Stimulated activated CD8-positive, alpha-beta memory T cell treated with anti-CD3 and anti-CD28 coated beads, Interleukin-4, amount 100 ng/mL, for 24 hours (primary cell): ENCODE measurements around the gene CAMTA1.

Experiments
- DNase-seq: peaks from one replicate; pipeline ENCODE4 v3.0.0-alpha.2; 2020; ENCODE audit warnings: low read depth

CAMTA1 gene

GRCh38 chr1:7077136-7077535 is 291.9 kb downstream of the CAMTA1 start:
- no peak for DNase-seq

- no peak for DNase-seq
Measured at GRCh38 chr1:7077970-7078369, 292.7 kb downstream of the CAMTA1 start.

GRCh38 chr1:7079637-7080036 is 294.4 kb downstream of the CAMTA1 start:
- DNase-seq = no peak

- no peak for DNase-seq
Measured at GRCh38 chr1:7084232-7084894, 299.1 kb downstream of the CAMTA1 start.

- no peak for DNase-seq
Measured at GRCh38 chr1:7085521-7085920, 300.3 kb downstream of the CAMTA1 start.

DNA sequence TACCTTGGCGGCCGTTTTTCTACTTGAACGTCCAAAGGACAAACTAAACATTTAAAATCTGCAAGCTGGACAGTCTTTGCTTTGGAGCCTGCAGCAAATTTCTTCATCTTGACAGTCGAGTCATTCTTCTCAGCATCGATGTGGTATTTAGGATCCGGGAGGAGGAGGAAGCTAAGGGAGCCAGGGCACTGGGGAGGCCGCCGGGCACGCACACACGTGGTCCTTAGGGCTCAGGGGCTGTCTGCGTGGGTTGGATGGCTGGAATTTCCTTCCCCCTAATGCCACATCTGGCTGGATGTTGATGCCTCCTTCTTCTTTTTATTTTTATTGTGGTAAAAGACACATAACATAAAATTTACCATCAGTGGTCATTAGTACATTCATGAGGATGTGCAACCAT is 300.9 kb downstream of the CAMTA1 start:
- no peak for DNase-seq

GRCh38 chr1:7087888-7088287 is 302.6 kb downstream of the CAMTA1 start:
- DNase-seq = no peak

DNA sequence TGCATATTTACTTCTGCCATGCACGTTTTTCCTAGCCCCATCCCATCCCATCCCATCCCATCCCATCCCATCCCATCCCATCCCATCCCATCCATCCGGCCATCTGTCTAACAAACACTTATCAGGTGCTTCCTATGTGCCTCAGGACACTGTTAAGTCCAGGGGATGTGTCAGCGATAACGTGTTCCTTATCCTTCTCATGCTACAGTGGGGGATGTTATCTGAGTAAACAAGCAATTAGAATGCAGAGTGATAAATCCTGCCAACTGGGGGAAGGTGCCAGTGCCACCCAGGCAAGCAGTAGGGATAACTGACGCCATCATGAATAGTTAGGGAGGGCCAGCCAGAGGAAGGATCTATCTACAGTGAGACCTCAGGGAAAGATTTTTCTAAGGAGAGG is 304.2 kb downstream of the CAMTA1 start:
- no peak for DNase-seq

- DNase-seq = no peak
Measured at GRCh38 chr1:7093297-7093696, 308.0 kb downstream of the CAMTA1 start.

- DNase-seq = no peak
Measured at GRCh38 chr1:7094086-7094485, 308.8 kb downstream of the CAMTA1 start.

DNA sequence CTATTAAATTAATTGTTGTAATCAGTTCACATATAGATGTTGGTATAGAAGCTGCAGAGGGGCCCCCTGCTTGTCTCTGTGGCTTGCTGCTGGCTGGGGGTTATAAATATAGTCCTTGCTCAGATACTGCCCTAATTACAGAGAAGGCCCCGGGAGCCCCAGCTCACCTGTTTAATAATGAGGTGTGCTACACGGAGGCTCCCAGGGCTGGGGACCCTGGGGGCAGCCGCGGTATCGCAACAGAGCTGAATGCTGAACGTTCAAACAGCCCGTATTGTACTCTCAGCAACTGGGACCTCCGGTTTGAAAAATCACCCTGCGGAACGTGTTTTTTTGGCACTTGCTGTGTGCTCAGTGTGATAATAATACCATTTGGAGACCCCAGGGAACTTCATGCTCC is 309.3 kb downstream of the CAMTA1 start:
- DNase-seq = no peak

GRCh38 chr1:7095343-7095964 is 310.2 kb downstream of the CAMTA1 start:
- no peak for DNase-seq

GRCh38 chr1:7097938-7098592 is 312.8 kb downstream of the CAMTA1 start:
- DNase-seq = no peak

DNA sequence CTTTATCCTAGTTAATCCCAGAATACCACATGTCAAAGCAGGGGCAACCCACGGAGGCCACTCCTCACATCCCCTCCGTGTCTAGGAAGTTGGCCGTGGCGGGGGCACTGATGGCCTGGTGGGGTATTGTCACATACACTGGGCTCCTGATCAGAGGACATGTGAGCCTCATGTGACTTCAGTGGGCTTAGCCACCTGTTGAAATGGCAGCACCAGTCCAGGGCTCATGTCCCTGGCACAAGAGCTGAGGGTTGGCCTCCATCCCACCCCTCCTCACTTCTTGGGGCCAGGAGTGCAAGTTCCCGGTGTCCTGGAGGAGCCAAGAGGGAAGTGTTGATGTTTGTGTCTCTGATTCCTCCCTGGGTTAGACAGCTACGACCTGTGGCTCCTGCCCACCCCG is 313.4 kb downstream of the CAMTA1 start:
- DNase-seq = no peak

- DNase-seq = no peak
Measured at GRCh38 chr1:7100479-7100878, 315.2 kb downstream of the CAMTA1 start.

DNA sequence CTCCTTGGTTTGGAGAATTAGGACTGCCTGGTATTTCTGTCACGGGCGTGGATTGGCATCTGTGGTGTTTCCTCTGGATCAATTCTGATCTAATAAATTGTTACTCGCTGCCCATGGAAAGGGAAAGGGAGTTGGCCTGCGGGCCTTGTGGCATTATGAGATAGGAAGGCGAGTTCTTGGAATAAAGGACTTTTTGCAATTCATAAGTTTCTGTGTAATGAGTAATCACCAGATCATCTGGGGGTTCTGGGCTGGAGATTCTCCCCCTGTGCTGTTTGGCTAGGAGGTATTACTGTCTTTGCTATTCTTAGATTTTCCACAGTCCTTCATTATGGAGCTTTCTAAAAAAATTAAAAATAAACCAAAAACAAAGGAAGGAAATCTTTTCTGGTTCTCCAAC is 315.9 kb downstream of the CAMTA1 start:
- no peak for DNase-seq

GRCh38 chr1:7103361-7103782 is 318.1 kb downstream of the CAMTA1 start:
- DNase-seq = no peak

- DNase-seq = no peak
Measured at GRCh38 chr1:7103874-7104273, 318.6 kb downstream of the CAMTA1 start.

DNA sequence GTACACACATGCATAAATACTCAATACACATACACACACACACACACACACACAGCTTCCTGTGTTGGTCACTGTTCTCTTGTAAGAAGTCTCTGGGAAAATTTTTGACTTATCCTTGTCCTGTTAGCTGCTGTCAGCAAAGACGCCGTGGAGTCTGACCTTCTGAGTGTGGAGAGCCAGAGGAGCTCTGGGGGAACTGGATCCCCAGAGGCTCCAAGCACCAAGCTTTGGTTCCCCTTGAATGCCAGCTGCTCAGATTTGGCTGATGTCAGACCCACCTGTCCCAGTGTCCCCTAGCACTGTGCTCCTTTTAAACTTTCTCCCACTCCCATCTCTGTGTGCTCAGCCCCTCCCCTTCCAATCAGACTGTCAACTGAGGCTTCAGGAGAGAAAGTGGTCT is 319.1 kb downstream of the CAMTA1 start:
- no peak for DNase-seq

- DNase-seq = no peak
Measured at GRCh38 chr1:7105269-7105668, 320.0 kb downstream of the CAMTA1 start.

- no peak for DNase-seq
Measured at GRCh38 chr1:7106442-7107108, 321.3 kb downstream of the CAMTA1 start.

DNA sequence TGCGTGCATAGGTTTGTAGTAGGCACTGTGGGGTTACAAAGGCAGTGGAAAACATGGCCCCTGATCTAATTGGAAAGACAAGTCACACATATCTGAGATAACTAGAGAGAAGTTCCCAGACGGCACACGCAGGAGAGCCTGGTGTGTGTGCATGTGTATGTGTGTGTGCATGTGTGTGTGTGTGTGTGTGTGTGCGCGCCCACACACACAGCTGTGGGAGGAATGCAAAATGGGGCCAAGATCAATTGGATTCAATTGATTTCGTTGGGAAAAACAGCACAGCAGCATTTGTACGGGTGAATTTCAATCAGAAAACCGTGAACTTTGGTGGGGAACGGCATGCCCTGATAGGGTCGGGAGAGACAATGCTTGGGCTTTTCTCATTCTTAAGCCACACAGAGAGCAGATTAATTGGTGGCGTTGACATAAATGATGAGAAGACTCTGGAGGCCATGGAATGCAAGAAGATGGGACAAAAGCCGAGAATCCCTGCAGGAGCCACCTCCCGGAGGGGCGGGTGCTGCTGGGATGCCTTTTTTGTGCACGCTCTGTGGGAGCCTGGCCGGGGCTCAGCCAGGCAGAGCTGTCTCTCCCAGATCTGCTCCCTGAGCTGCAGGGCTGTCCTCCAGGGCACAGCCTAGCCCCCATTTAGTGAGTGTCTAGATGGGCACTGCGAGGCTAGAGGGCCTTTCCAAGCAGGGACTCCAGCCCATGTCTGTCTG is 322.0 kb downstream of the CAMTA1 start:
- no peak for DNase-seq
